SU-DHL-6 (cell line): Measurements from ENCODE around the gene CELA3B.

Source experiments
- H2AFZ ChIP-seq: fragments of 200-600 bp; sonication (generic); 2 replicates; pipeline ENCODE4 v1.6.1; 2014; ENCODE audit warnings: low read depth, mild to moderate bottlenecking, moderate library complexity, mixed read lengths, antibody characterized with exemption, low read length; ENCODE audit not compliant: severe bottlenecking
- H3F3A ChIP-seq: fragments of 200-600 bp; shearing (Covaris generic); 2 replicates; pipeline ENCODE4 v1.6.0; 2016; ENCODE audit warnings: antibody characterized with exemption, mild to moderate bottlenecking; ENCODE audit not compliant: insufficient read depth
- H3K27ac ChIP-seq: fragments of 200-600 bp; sonication (generic); 2 replicates; pipeline ENCODE4 v1.5.1; 2016; ENCODE audit warnings: low read depth, mild to moderate bottlenecking, low read length, moderate library complexity, mixed read lengths
- H3K27me3 ChIP-seq: fragments of 200-600 bp; sonication (generic), shearing (Covaris generic); 2 replicates; pipeline ENCODE4 v1.6.0; 2014; ENCODE audit warnings: mild to moderate bottlenecking, low read length
- H3K36me3 ChIP-seq: fragments of 200-600 bp; sonication (generic); 2 replicates; pipeline ENCODE4 v1.6.1; 2014; ENCODE audit warnings: mild to moderate bottlenecking, low read length, mixed read lengths
- H3K4me2 ChIP-seq: fragments of 300-600, 200-600 bp; shearing (Covaris generic), sonication (generic); 2 replicates; pipeline ENCODE4 v1.6.0; 2014; ENCODE audit warnings: low read length, low read depth, mild to moderate bottlenecking; ENCODE audit not compliant: poor library complexity, severe bottlenecking
- H3K4me3 ChIP-seq: fragments of 200-600 bp; sonication (generic); 2 replicates; pipeline ENCODE4 v1.5.1; 2014; ENCODE audit warnings: antibody characterized with exemption, low read length, mild to moderate bottlenecking, mixed read lengths; ENCODE audit not compliant: insufficient read depth, poor library complexity, severe bottlenecking
- H3K79me2 ChIP-seq: fragments of 200-600 bp; sonication (generic); 2 replicates; pipeline ENCODE4 v1.6.1; 2014; ENCODE audit warnings: mild to moderate bottlenecking, low read length, moderate library complexity; ENCODE audit not compliant: insufficient read depth
- H3K9ac ChIP-seq: fragments of 200-600 bp; sonication (generic); 2 replicates; pipeline ENCODE4 v1.7.0; 2014; ENCODE audit warnings: mild to moderate bottlenecking, low read length
- H3K9me2 ChIP-seq: fragments of 200-600 bp; sonication (generic); replicated peaks from 2 replicates; pipeline ENCODE4 v1.6.1; 2014; ENCODE audit warnings: low read length; ENCODE audit not compliant: insufficient read depth
- H3K9me3 ChIP-seq: fragments of 200-600 bp; sonication (generic); 2 replicates; pipeline ENCODE4 v1.6.1; 2014; ENCODE audit warnings: low read length, mixed read lengths; ENCODE audit not compliant: insufficient read depth
- H4K20me1 ChIP-seq: fragments of 200-600 bp; sonication (generic); 2 replicates; pipeline ENCODE4 v1.6.1; 2014; ENCODE audit warnings: low read depth, mild to moderate bottlenecking, antibody characterized with exemption, low read length, moderate library complexity, mixed read lengths
- CTCF ChIP-seq: fragments of 200-600 bp; sonication (generic); IDR thresholded peaks from one replicate; pipeline ENCODE4 v1.5.1; 2017; ENCODE audit warnings: antibody characterized with exemption, mild to moderate bottlenecking, low read length, moderate library complexity; ENCODE audit not compliant: insufficient read depth, poor library complexity, severe bottlenecking
- EZH2phosphoT487 ChIP-seq: fragments of 200-600 bp; sonication (generic), shearing (Covaris generic); conservative IDR thresholded peaks from 2 replicates; pipeline ENCODE4 v1.6.1; 2018; ENCODE audit warnings: mild to moderate bottlenecking, antibody characterized with exemption, low read length, moderate library complexity, mixed read lengths

The CELA3B gene

GRCh38 chr1:21939650-21940374 lies 37.0 kb upstream of the CELA3B start:
- no peaks in the 10 kb centered on the region for H3K27me3 ChIP-seq
- no peak overlapping the region for H3K27ac ChIP-seq
- no peaks in the 10 kb centered on the region for H3K36me3 ChIP-seq
- H2AFZ ChIP-seq = no peak overlapping the region
- no peak overlapping the region for H3K4me2 ChIP-seq
- no peaks in the 10 kb centered on the region for H3K9me3 ChIP-seq
- H3K9me2 ChIP-seq = no peaks in the 10 kb centered on the region
- no peak overlapping the region for H3K9ac ChIP-seq
- no peak for TF ChIP-seq EZH2phosphoT487
- TF ChIP-seq CTCF = no peak
- no peaks in the 10 kb centered on the region for H3F3A ChIP-seq
- no peak overlapping the region for H3K4me3 ChIP-seq
- H4K20me1 ChIP-seq = no peaks in the 10 kb centered on the region
- H3K79me2 ChIP-seq = no peaks in the 10 kb centered on the region

- TF ChIP-seq EZH2phosphoT487 (no peak), CTCF (no peak)
- Histone ChIP-seq H4K20me1 (no peaks in the 10 kb centered on the region), H3K27ac (no peak overlapping the region), H3K79me2 (no peaks in the 10 kb centered on the region), H3K4me2 (no peak overlapping the region), H2AFZ (no peak overlapping the region), H3K36me3 (no peaks in the 10 kb centered on the region), H3K9me3 (no peaks in the 10 kb centered on the region), H3K9ac (no peak overlapping the region), H3F3A (no peaks in the 10 kb centered on the region), H3K4me3 (no peak overlapping the region), H3K9me2 (no peaks in the 10 kb centered on the region), H3K27me3 (no peaks in the 10 kb centered on the region)
These were observed 36.3 kb upstream of the CELA3B start for GRCh38 chr1:21940492-21940891.

GRCh38 chr1:21941370-21941769 lies 35.5 kb upstream of the CELA3B start:
- H4K20me1 ChIP-seq = no peaks in the 10 kb centered on the region
- no peaks in the 10 kb centered on the region for H3K9me2 ChIP-seq
- H3K4me2 ChIP-seq = no peak overlapping the region
- H2AFZ ChIP-seq = no peak overlapping the region
- H3F3A ChIP-seq = no peaks in the 10 kb centered on the region
- no peak overlapping the region for H3K27ac ChIP-seq
- no peaks in the 10 kb centered on the region for H3K9me3 ChIP-seq
- no peaks in the 10 kb centered on the region for H3K79me2 ChIP-seq
- no peak overlapping the region for H3K4me3 ChIP-seq
- H3K27me3 ChIP-seq = no peaks in the 10 kb centered on the region
- H3K9ac ChIP-seq = no peak overlapping the region
- TF ChIP-seq EZH2phosphoT487 = no peak
- no peak for TF ChIP-seq CTCF
- H3K36me3 ChIP-seq = no peaks in the 10 kb centered on the region
